GM13976 (cell line): ENCODE results near the gene GRAMD1B.

Experiments used
- DNase-seq: peaks from one replicate; pipeline ENCODE4 v3.0.0; 2012; ENCODE audit warnings: low spot score
- CTCF ChIP-seq: IDR thresholded peaks from 2 replicates; pipeline ENCODE4 v1.5.1; 2012; ENCODE audit warnings: borderline replicate concordance, mild to moderate bottlenecking; ENCODE audit not compliant: insufficient read depth; ENCODE audit errors: extremely low read depth, missing control alignments, control extremely low read depth
- in situ Hi-C: fragments of 300-500 bp; cut with MboI; formaldehyde crosslinking; loops from one replicate; pipeline ENCODE4 v1.12.0; 2022; ENCODE audit warnings: low sequenced_read_pairs, mixed read lengths, inconsistent platforms; ENCODE audit not compliant: unreplicated experiment

GRAMD1B gene

GRCh38 chr11:123562829-123563228 lies 132.8 kb downstream of the GRAMD1B start:
- no peak for TF ChIP-seq CTCF
- in situ Hi-C loops, result loop anchor here (25.0 kb wide), 1 partner anchor 451 kb away; no protein-coding TSS in a partner anchor
- no peak for DNase-seq

GRCh38 chr11:123564221-123564620 lies 134.2 kb downstream of the GRAMD1B start:
- in situ Hi-C loops, result loop anchor here (25.0 kb wide), 1 partner anchor 452 kb away; no protein-coding TSS in a partner anchor
- no peak for DNase-seq

GRCh38 chr11:123566852-123567251 lies 136.8 kb downstream of the GRAMD1B start:
- DNase-seq, result no peak
- no peak for TF ChIP-seq CTCF
- in situ Hi-C loops, result loop anchor here (25.0 kb wide), 1 partner anchor 455 kb away; no protein-coding TSS in a partner anchor

More at GRCh38 chr11:123564221-123564620, 134.2 kb downstream of the GRAMD1B start:
- TF ChIP-seq CTCF, result no peak

- TF ChIP-seq CTCF, result no peak
- DNase-seq, result no peak
- in situ Hi-C loops, result loop anchor here (25.0 kb wide), 1 partner anchor 455 kb away; no protein-coding TSS in a partner anchor
These were observed 137.4 kb downstream of the GRAMD1B start for GRCh38 chr11:123567466-123567865.

- TF ChIP-seq CTCF, result no peak
- in situ Hi-C loops, result loop anchor here (25.0 kb wide), 1 partner anchor 456 kb away; no protein-coding TSS in a partner anchor
- DNase-seq, result no peak
These were observed 138.3 kb downstream of the GRAMD1B start for GRCh38 chr11:123568367-123568870.

- DNase-seq, result no peak
- in situ Hi-C loops, result loop anchor here (25.0 kb wide), 1 partner anchor 457 kb away; no protein-coding TSS in a partner anchor
These were observed 139.3 kb downstream of the GRAMD1B start for GRCh38 chr11:123569393-123569792.

More at GRCh38 chr11:123569393-123569792, 139.3 kb downstream of the GRAMD1B start:
- TF ChIP-seq CTCF, result no peak
